Calu3 (cell line): ENCODE data around the gene CAPN7. TPM values are rescaled to one million over a fixed set of nuclear protein-coding genes. Genes with fewer than 3 reads are reported as not detected.

Source experiments
- BruUV-seq: library from RNA; stranded (reverse); fragments of 400-500 nt; replicated peaks from 2 replicates; lab custom pipeline; 2021; lab: Mats Ljungman, UMichigan
- CTCF ChIA-PET: fragments of 300-600 bp; sonication (Branson Sonifier 250); formaldehyde crosslinking; loops from one replicate; lab custom pipeline; 2022; ENCODE audit warnings: antibody characterized with exemption; lab: Charles Lee
- DNase-seq: peaks from one replicate; pipeline ENCODE4 v3.0.0; 2022
- H3K27ac Mint-ChIP-seq: one replicate; pipeline ENCODE4 v1.8.0; 2022; ENCODE audit warnings: mixed read lengths; ENCODE audit not compliant: unreplicated experiment
- H3K27me3 Mint-ChIP-seq: one replicate; pipeline ENCODE4 v1.8.0; 2022; ENCODE audit warnings: mixed read lengths; ENCODE audit not compliant: unreplicated experiment
- H3K36me3 Mint-ChIP-seq: one replicate; pipeline ENCODE4 v1.8.0; 2022; ENCODE audit warnings: mild to moderate bottlenecking, moderate library complexity, mixed read lengths; ENCODE audit not compliant: insufficient read depth, unreplicated experiment
- H3K4me1 Mint-ChIP-seq: one replicate; pipeline ENCODE4 v1.8.0; 2022; ENCODE audit warnings: mild to moderate bottlenecking, low read depth, mixed read lengths; ENCODE audit not compliant: unreplicated experiment
- H3K4me3 Mint-ChIP-seq: one replicate; pipeline ENCODE4 v1.8.0; 2022; ENCODE audit warnings: mild to moderate bottlenecking, low read depth, moderate library complexity, mixed read lengths; ENCODE audit not compliant: unreplicated experiment
- H3K9me3 Mint-ChIP-seq: one replicate; pipeline ENCODE4 v1.8.0; 2022; ENCODE audit warnings: low read depth, mixed read lengths; ENCODE audit not compliant: unreplicated experiment
- CTCF ChIP-seq: fragments of 200-600 bp; IDR thresholded peaks from one replicate; pipeline ENCODE4 v1.8.0; 2022; ENCODE audit warnings: antibody characterized with exemption; ENCODE audit not compliant: unreplicated experiment
- intact Hi-C: fragments of 100-400 bp; cut with micrococcal nuclease; formaldehyde crosslinking; loops from one replicate; pipeline ENCODE4 v1.10.0; 2022; ENCODE audit not compliant: unreplicated experiment
- total RNA-seq: library from RNA; stranded (reverse); gene quantifications from 2 replicates; pipeline ENCODE4 v1.2.3, GENCODE V29; 2022

The CAPN7 gene
- total RNA-seq, 1 experiment from 2014 or later, result 24.1 TPM

GRCh38 chr3:15279205-15279604, 73.2 kb downstream of the CAPN7 start:
- Mint-ChIP-seq H3K4me3 (no peak overlapping the region), H3K27me3 (no peaks in the 10 kb centered on the region), H3K4me1 (peaks cover 17% of the 10 kb centered on the region), H3K9me3 (no peaks in the 10 kb centered on the region), H3K36me3 (no peaks in the 10 kb centered on the region), H3K27ac (no peak overlapping the region)
- TF ChIP-seq CTCF, result no peak
- no TSS peak for BruUV-seq
- CTCF ChIA-PET, result no interaction called here
- DNase-seq, result no peak
- intact Hi-C loops, result no loop called here

DNA sequence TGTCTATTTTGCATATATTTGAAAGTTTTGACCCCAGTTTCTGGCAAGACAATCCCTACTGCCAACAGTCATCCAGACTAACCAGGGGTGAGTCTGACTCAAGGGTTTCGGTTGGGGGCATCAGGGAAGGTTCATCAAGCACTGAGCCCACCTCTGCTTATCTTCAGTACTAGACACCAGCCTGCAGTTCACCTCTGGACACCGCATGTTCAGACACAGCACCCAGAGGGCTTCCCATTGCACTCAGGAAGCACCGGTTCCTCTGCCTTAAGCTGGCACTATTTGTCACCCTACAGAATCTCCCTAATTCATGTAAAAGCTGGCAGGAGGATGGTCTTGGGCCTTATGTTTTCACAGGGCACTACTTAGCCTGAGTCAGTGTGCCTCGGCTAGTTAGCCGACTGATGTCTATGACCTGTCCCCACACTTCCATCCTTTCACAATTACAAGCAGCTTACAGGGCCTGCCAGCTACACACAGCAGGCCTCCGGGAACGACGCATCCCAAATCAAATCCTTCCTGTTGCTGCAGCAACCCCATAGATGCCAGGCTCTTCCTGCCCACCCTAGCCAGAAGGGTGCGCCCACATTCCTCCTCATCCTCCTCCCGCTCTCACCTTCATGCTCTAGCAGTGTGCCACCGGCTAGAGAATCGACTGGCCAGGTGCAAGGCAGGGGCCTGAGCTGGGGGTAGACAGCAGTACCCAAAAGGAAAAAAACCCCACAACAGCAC, 73.8 kb downstream of the CAPN7 start:
- intact Hi-C loops, result no loop called here
- CTCF ChIA-PET, result no interaction called here
- no peak overlapping the region for H3K27ac Mint-ChIP-seq

GRCh38 chr3:15280853-15281532, 74.9 kb downstream of the CAPN7 start:
- no TSS peak for BruUV-seq
- intact Hi-C loops, result no loop called here
- DNase-seq, result peak; percentile 32
- TF ChIP-seq CTCF, result no peak
- Mint-ChIP-seq H3K36me3 (no peaks in the 10 kb centered on the region), H3K27me3 (no peaks in the 10 kb centered on the region), H3K4me3 (no peak overlapping the region), H3K27ac (no peak overlapping the region), H3K4me1 (peaks cover 17% of the 10 kb centered on the region), H3K9me3 (no peaks in the 10 kb centered on the region)
- CTCF ChIA-PET, result interaction anchor here (0.7 to 1.6 kb wide), 4 partner anchors 13 to 324 kb away, joined by 3 to 5 read pairs (median 4); partner anchors contain the start of gene SH3BP5

More for the DNA sequence above, 73.8 kb downstream of the CAPN7 start:
- Mint-ChIP-seq H3K4me3 (no peak overlapping the region), H3K4me1 (peaks cover 17% of the 10 kb centered on the region), H3K36me3 (no peaks in the 10 kb centered on the region), H3K27me3 (no peaks in the 10 kb centered on the region), H3K9me3 (no peaks in the 10 kb centered on the region)
- no peak for TF ChIP-seq CTCF
- no peak for DNase-seq
- no TSS peak for BruUV-seq

DNA sequence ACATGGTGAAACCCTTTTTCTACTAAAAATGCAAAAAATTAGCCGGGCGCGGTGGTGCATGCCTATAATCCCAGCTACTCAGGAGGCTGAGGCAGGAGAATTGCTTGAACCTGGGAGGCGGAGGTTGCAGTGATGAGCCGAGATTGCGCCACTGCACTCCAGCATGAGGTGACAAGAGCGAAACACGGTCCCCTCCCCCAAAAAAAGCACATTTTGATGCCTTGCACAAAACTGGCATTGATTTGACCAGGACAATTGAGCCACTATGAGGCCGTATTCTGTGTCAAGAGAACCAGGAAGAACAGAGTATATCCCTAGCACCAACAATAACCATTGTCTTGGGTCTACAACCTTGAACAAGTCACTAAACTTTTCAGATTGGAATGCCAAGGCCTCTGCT, 75.8 kb downstream of the CAPN7 start:
- no TSS peak for BruUV-seq
- intact Hi-C loops, result no loop called here
- CTCF ChIA-PET, result interaction anchor here (1.0 to 1.6 kb wide), 2 partner anchors 14 to 51 kb away, joined by 4 to 5 read pairs; partner anchors contain the start of gene SH3BP5

More for the DNA sequence above, 75.8 kb downstream of the CAPN7 start:
- Mint-ChIP-seq H3K9me3 (no peaks in the 10 kb centered on the region), H3K4me3 (no peak overlapping the region), H3K4me1 (peaks cover 17% of the 10 kb centered on the region), H3K27me3 (no peaks in the 10 kb centered on the region), H3K27ac (no peak overlapping the region), H3K36me3 (no peaks in the 10 kb centered on the region)
- no peak for DNase-seq
- TF ChIP-seq CTCF, result no peak
